ENCODE measurements around the gene HOXA9.

Gene HOXA9

DNA sequence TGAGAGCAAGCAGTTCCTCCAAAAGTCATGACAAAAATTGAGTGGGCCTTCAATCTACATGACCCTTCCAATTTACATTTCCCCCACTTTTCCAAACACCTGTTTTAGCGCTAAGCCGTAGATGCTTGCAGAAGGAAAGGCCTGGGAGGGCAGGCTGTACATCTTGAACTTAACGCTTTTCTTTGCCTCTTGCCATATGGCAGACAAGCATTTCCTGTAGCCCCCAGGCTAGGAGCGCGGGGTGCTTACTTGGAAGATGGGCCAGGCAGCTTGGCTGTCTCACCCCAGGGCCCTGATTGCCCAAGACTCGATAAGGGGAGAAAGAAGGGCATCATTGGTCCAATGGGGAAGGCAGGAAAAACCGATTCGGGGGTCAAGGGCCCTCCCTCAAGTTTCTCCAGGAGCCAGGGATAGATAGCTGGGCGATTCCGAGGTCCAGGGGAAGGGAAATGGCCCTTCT is 7.0 kb upstream of the HOXA9 start:
- TF ChIP-seq, protein P1, sequence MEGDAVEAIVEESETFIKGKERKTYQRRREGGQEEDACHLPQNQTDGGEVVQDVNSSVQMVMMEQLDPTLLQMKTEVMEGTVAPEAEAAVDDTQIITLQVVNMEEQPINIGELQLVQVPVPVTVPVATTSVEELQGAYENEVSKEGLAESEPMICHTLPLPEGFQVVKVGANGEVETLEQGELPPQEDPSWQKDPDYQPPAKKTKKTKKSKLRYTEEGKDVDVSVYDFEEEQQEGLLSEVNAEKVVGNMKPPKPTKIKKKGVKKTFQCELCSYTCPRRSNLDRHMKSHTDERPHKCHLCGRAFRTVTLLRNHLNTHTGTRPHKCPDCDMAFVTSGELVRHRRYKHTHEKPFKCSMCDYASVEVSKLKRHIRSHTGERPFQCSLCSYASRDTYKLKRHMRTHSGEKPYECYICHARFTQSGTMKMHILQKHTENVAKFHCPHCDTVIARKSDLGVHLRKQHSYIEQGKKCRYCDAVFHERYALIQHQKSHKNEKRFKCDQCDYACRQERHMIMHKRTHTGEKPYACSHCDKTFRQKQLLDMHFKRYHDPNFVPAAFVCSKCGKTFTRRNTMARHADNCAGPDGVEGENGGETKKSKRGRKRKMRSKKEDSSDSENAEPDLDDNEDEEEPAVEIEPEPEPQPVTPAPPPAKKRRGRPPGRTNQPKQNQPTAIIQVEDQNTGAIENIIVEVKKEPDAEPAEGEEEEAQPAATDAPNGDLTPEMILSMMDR (conservative IDR thresholded peaks at IDR 0.05), result no peak
- peak overlapping the region; percentile 99 for H3K27ac ChIP-seq

DNA sequence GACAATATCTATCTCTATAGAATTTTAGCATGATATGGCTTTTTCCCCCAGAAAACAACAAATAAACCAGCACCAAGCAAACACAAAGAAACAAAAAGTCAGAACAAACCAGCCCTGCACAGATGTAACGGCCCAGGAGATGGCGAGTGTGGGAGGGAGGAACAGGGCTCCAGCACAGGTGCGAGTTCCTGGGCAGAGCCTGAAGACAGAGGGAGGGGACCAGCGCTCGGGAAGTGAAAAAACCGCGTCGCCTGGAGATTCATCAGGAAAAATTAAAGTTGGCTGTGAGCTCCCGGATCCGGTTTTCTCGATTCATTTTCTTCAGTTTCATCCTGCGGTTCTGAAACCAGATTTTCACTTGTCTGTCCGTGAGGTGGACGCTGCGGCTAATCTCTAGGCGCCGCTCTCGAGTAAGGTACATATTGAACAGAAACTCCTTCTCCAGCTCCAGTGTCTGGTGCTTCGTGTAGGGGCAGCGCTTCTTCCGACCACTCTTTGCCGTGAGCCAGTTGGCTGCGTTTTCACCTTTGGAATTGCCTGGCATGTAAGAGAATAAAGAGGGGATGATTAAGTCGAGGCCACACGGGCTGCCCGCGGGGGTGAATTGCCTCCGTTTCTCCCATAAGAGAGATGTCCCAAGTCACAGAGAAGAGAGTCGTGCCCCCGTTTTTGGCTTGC is 6.4 kb upstream of the HOXA9 start:
- TF ChIP-seq, protein P1 (conservative IDR thresholded peaks at IDR 0.05), result peak; percentile 9; the same call in 1 of the 2 replicates

DNA sequence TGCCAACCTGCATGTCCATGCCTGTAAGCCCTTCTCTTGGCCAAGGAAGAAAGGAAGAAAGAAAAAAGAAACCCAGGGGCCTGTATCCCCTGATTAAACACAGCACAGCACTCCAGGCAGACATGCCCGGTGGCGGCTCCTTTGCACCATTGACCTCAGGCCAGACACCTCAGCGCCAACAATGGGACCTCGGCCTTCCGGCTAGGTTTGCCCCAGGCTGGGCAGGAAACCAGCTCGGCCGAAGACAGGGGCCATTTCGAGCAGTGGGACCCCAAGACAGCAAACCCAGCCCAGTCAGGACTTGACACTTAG is 5.9 kb upstream of the HOXA9 start:
- H3K27ac ChIP-seq, result peak overlapping the region; percentile 99
- TF ChIP-seq, protein P1 (conservative IDR thresholded peaks at IDR 0.05), result no peak

More for the DNA sequence above, 6.4 kb upstream of the HOXA9 start:
- H3K27ac ChIP-seq, result peak overlapping the region; percentile 99

DNA sequence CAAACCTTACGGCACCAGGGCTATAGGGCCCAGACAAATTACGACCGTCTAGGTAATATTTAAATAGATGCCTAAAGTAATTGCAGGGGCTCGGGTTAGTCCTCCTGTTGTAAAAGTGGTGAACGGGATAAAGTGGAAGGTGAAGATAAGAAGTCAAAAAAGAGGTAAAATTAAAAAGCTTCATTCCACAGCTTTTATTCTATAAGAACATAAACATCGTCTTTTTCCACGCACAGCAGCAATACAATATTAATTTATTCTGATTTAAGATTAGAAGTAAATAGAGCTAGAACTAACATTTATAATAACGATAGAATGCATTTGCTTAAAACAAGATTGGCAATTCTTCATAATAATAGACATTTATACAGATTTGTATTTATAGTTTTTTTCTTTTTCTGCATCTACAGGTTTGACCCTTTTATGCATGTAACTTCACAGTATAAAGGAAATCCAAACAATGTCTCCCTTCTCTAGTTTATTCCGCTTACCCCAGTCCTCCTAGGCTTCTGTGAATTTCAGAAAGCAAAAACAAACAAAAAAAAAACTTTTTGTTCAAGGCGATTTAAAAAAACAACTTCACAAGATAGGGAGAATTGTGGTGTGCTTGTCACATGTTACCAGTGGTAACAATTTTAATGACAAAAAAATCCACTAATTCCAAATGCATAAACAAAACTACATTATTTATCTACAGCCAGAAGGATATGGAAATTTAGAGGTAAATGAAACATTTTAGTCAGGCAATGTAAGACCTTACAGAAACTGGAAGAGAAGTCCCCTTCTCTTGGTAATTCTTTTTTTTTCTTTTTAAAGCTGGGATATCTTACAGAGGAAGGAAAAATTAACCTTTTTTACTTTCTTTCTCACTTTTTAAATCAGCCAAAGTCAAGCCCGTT is 5.3 kb upstream of the HOXA9 start:
- TF ChIP-seq, protein P1 (conservative IDR thresholded peaks at IDR 0.05), result no peak
- peak overlapping the region; percentile 99 for H3K27ac ChIP-seq

DNA sequence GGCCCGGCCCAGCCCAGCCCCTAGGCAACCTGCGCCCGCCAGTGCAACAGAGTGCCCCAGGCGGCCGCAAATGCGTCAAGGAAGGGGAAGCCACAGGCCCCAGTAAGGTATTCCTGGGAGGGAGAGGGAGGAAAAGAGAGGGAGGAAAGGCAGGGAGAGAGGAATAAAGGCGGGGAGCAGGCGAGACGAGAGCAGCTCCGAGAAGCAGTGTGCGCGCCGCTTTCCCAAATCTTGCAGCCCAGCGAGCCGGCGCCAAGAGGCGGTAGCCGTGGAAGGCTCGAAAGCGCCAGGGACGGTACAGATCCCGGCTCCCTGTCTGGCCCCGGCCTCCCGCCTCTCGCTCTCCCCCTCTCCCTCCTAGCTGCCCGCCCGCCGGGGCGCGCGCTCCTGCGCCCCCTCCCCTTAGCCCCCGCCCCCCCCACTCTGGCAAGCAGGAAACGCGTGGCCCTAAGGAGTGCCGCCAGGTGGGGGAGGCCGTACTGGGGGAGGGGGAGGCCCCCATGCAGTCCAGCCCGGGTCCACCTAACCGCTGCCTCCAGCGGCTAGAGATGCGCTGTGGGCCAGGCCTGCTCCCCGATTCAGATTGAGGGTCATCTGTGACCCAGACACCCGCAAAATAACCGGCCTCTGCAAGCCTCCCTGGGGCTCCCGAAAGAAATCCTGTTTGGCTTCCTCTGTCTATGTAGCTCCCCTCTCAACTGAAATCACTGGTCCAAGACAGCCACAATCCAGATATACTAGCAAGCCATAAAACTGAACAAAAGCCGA is 4.5 kb upstream of the HOXA9 start:
- TF ChIP-seq, protein P1 (conservative IDR thresholded peaks at IDR 0.05), result no peak
- peak overlapping the region; percentile 99 for H3K27ac ChIP-seq

DNA sequence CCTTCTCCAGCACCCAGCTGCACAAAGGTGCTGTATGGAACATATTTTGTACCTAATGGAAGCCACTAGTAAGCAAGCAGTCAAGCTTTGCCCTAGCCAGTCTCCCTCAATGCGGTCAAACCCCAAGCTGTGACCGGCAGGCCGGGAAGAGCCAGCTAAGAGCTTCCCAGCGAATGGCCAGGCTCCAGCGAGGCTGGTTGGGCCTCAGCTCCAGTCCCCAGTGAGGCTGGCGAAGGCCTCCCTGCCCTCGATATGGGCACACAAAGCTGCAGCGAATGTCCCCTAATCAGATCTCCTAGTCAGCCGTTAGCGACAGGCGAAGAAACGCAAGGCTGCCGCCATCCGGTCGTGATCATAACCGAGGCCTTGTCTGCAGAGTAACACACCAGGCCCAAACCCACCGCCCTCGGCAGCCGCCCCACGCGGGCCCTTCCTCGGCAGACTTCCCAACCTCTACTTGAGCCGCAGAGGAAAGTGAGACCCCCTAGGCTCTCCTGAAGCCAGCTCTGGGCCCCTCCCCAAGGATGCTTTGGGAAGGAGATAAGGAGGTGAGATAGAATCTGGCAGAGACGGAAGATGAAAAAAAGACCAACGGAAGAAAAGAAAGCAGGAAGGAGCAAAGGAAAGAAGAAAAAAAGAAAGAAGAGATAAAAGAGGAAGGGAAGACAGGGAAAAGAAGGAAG is 3.1 kb upstream of the HOXA9 start:
- H3K27ac ChIP-seq, result peak overlapping the region; percentile 99
- TF ChIP-seq, protein P1 (conservative IDR thresholded peaks at IDR 0.05), result no peak; the same call in 1 of the 2 replicates
